Kidney (tissue), 14 donors: ENCODE data around the gene SMAD7. TPM values are rescaled to one million over a fixed set of nuclear protein-coding genes. Genes with fewer than 3 reads are reported as not detected.

Experiments
- DNase-seq, 5 donors: peaks; one replicate each; pipeline ENCODE4 v3.0.0-alpha.2; 2013 to 2020
- FAIRE-seq: peaks from 2 replicates; lab custom pipeline; 2012; peaks lifted over from hg19 to GRCh38; lab: Jason Lieb, UNC
- H3K27ac ChIP-seq, 2 donors: one replicate each; pipeline ENCODE4 v1.7.0; 2013; ENCODE audit warnings: low read depth in 2 of 2, low read length in 2 of 2, inconsistent platforms in 1 of 2
- H3K27me3 ChIP-seq: one replicate; pipeline ENCODE4 v1.7.1; 2013; ENCODE audit warnings: low read length, inconsistent platforms; ENCODE audit not compliant: control insufficient read depth, insufficient read depth
- H3K36me3 ChIP-seq, 3 donors: one replicate each; pipeline versions ENCODE4 v1.7.0 to v1.7.1; 2013; ENCODE audit warnings: low read length in 3 of 3, control low read depth in 1 of 3, inconsistent platforms in 1 of 3; ENCODE audit not compliant: insufficient read depth in 3 of 3, control insufficient read depth in 2 of 3
- H3K4me1 ChIP-seq, 3 donors: one replicate each; pipeline versions ENCODE4 v1.7.0 to v1.7.1; 2013; ENCODE audit warnings: low read length in 3 of 3, inconsistent platforms in 1 of 3, low read depth in 1 of 3; ENCODE audit not compliant: control insufficient read depth in 2 of 3, insufficient read depth in 2 of 3
- H3K4me3 ChIP-seq, 3 donors: one replicate each; pipeline versions ENCODE4 v1.7.0 to v1.8.1; 2013; ENCODE audit warnings: low read length in 3 of 3, control low read depth in 1 of 3, inconsistent platforms in 1 of 3
- H3K9ac ChIP-seq, 3 donors: one replicate each; pipeline versions ENCODE4 v1.7.0 to v1.7.1; 2013; ENCODE audit warnings: low read length in 3 of 3, control low read depth in 1 of 3, inconsistent platforms in 1 of 3
- H3K9me3 ChIP-seq, 3 donors: one replicate each; pipeline versions ENCODE4 v1.7.0 to v1.7.1; 2013; ENCODE audit warnings: low read length in 3 of 3, control low read depth in 1 of 3, inconsistent platforms in 1 of 3; ENCODE audit not compliant: control insufficient read depth in 2 of 3, insufficient read depth in 1 of 3
- intact Hi-C: fragments of 100-400 bp; cut with DNase I; formaldehyde crosslinking; loops from one replicate; pipeline ENCODE4 v1.11.1; 2022
- polyA plus RNA-seq: library from polyadenylated mRNA; stranded (reverse); fragments of 350-450 nt; fragmentation: Illumina TruSeq; extraction: RNeasy Lipid Tissue Mini Kit (QIAGEN cat#74804); gene quantifications from one replicate; pipeline ENCODE4 v1.2.3, GENCODE V29; 2014; ENCODE audit warnings: low read depth, low replicate concordance; ENCODE audit not compliant: insufficient read depth
- total RNA-seq: library from RNA; stranded (reverse); fragmentation: NEBNext Ultra II Directional; extraction: Animal tissue kit (Norgen Biotek cat#: 25700); gene quantifications from one replicate; pipeline ENCODE4 v1.2.1, GENCODE V29; 2021
- TF ChIP-seq, protein P1 (sequence below): IDR thresholded peaks from 3 replicates; pipeline ENCODE4 v1.5.1; 2012; ENCODE audit warnings: mild to moderate bottlenecking, moderate library complexity, borderline replicate concordance; ENCODE audit not compliant: insufficient read depth; ENCODE audit errors: extremely low read depth
- donor health status: control.
- donor health status: control.
- donor health status: control.
- donor health status: control.
- donor health status: control.
- donor health status: DM: yes; HTN: yes; CAD: no.
- donor health status: Normal renal cell carcinoma (clear cell type).

The SMAD7 gene
- total and polyA plus RNA-seq, 2 donors from 2014 or later = 17.3 to 32.6 TPM

DNA sequence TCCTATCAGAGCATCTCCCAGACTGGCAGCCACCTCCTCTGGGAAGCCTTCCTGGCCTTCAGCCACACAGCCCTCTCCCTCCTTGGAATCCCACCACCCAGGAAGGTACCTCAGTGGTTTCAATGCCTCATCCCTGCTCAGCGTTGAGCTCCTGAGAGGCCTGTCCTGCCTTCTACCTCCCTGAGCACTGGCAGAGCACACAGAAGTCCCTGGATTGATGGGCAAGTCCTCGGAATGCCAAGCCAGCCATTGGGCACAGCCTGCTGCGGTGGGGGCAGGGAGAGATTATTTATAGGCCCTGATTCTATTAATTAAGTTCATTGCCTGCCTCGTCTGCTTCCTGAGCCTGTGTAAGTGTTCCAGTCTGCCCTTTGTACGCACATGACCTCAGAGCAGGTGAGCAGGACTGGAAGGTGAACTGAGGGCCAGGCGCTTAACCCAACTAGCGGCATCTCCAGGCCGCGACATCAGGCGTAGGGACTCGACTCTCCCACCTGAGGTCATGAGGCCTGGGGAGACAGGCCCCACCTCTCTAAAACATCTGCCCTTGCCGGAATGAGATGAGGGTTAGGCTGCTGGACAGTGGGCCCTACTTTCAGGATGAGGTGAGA is 63.4 kb downstream of the SMAD7 start:
- intact Hi-C loops = no loop called here
- H3K27me3 ChIP-seq = no peaks in the 10 kb centered on the region
- TF ChIP-seq, protein P1, sequence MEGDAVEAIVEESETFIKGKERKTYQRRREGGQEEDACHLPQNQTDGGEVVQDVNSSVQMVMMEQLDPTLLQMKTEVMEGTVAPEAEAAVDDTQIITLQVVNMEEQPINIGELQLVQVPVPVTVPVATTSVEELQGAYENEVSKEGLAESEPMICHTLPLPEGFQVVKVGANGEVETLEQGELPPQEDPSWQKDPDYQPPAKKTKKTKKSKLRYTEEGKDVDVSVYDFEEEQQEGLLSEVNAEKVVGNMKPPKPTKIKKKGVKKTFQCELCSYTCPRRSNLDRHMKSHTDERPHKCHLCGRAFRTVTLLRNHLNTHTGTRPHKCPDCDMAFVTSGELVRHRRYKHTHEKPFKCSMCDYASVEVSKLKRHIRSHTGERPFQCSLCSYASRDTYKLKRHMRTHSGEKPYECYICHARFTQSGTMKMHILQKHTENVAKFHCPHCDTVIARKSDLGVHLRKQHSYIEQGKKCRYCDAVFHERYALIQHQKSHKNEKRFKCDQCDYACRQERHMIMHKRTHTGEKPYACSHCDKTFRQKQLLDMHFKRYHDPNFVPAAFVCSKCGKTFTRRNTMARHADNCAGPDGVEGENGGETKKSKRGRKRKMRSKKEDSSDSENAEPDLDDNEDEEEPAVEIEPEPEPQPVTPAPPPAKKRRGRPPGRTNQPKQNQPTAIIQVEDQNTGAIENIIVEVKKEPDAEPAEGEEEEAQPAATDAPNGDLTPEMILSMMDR = no peak
- DNase-seq = peak in 2 of 5 donors; percentile 32 to 40
- no peak overlapping the region for H3K9ac ChIP-seq
- no peaks in the 10 kb centered on the region for H3K9me3 ChIP-seq
- no peaks in the 10 kb centered on the region for H3K36me3 ChIP-seq
- FAIRE-seq = no peak
- peaks cover 2 to 20% (median 9%) of the 10 kb centered on the region in 3 donors for H3K4me1 ChIP-seq
- no peak overlapping the region for H3K4me3 ChIP-seq
- H3K27ac ChIP-seq = no peak overlapping the region

DNA sequence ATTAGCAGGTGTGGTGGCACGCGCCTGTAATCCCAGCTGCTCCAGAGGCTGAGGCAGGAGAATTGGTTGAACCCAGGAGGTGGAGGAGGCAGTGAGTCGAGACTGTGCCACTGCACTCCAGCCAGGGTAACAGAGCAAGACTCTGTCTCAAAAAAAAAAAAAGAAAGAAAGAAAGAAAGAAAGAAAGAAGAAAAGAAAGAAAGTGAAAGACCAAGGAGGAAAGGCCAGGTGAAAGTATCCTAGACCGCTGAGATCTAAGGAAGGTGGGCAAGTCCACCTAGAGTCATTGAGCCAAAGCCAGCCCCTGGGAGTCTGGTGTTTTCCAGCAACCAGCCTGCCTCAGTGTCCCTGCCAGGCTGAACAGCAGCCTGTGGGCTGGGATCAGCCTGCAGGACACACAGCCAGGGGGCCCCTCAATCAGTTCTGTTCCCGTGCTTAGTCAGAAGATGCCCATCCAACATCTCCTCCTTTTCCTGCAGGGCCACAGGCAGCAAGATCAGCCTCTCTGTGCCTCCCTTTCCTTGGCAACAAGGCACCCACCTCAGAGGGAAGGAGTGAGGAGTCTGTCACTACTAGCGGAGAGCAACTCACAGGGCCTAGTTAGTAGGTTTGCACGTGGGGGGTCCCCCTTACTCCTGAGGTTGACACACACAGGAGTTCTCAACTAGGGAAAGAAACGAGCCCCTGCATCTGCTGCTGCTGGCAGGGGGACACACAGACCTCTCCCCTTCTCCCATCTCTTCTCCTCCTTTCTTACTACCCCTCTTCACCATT is 64.1 kb downstream of the SMAD7 start:
- intact Hi-C loops = no loop called here
- TF ChIP-seq, protein P1 = no peak
- no peaks in the 10 kb centered on the region for H3K36me3 ChIP-seq
- peak in 1 of 5 donors; percentile 30 for DNase-seq
- no peak for FAIRE-seq
- H3K9ac ChIP-seq = no peak overlapping the region
- H3K4me1 ChIP-seq = peaks cover 2 to 20% (median 9%) of the 10 kb centered on the region in 3 donors
- H3K9me3 ChIP-seq = no peaks in the 10 kb centered on the region
- no peak overlapping the region for H3K27ac ChIP-seq
- H3K27me3 ChIP-seq = no peaks in the 10 kb centered on the region
- H3K4me3 ChIP-seq = no peak overlapping the region

DNA sequence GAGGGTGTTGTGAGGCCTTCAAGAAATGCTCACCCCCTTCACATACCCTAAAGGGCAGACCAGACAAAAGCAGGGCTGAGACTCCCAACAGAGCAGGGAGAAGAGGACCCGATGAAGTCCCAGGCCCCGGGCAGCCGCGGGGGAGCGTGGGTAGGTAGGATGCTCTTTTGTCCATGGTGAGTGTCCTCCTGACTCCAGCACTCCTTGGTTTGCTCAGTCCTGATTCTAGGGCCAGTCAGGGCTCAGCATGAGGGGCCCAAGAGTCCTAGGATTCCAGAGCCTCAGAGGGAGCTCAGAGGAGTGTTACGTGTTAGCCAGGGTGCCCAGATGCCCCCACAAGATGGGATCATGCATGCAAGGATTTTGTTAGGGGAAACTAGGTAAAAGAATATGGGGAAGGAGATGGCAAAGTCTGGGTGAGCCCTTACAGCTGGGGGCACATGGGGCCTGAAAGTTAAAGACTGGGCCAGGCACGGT is 64.8 kb downstream of the SMAD7 start:
- no peak overlapping the region for H3K27ac ChIP-seq
- no peaks in the 10 kb centered on the region for H3K36me3 ChIP-seq
- no peak overlapping the region for H3K4me3 ChIP-seq
- H3K27me3 ChIP-seq = no peaks in the 10 kb centered on the region
- no peaks in the 10 kb centered on the region for H3K9me3 ChIP-seq
- DNase-seq = peak in 1 of 5 donors; percentile 28
- H3K4me1 ChIP-seq = peaks cover 2 to 20% (median 9%) of the 10 kb centered on the region in 3 donors
- TF ChIP-seq, protein P1 = no peak
- no peak overlapping the region for H3K9ac ChIP-seq
- intact Hi-C loops = no loop called here
- FAIRE-seq = no peak
